ENCODE results near the gene RAB6A.
A peak's percentile ranks its signal among the peaks of the same experiment; 100 is the strongest.

RAB6A gene

GRCh38 chr11:73652046-73652730 lies 108.7 kb downstream of the RAB6A start:
- DNase-seq = no peak

GRCh38 chr11:73651661-73652045 lies 109.2 kb downstream of the RAB6A start:
- no peak for DNase-seq

GRCh38 chr11:73651252-73651651 lies 109.6 kb downstream of the RAB6A start:
- no peak for DNase-seq

GRCh38 chr11:73650400-73650799 lies 110.5 kb downstream of the RAB6A start:
- DNase-seq = no peak

GRCh38 chr11:73649206-73649605 lies 111.7 kb downstream of the RAB6A start:
- DNase-seq = no peak

GRCh38 chr11:73648571-73649046 lies 112.3 kb downstream of the RAB6A start:
- no peak for DNase-seq

- no peak for DNase-seq
These were observed 112.8 kb downstream of the RAB6A start for GRCh38 chr11:73648121-73648520.

- peak; percentile 94 for DNase-seq
These were observed 113.3 kb downstream of the RAB6A start for GRCh38 chr11:73647459-73648100.

GRCh38 chr11:73645972-73646631 lies 114.8 kb downstream of the RAB6A start, which contains the start of gene PLEKHB1:
TSS of gene PLEKHB1 (plus strand) at chr11:73646581. CDS start at chr11:73646609, 28 bp downstream.
- no peak for DNase-seq

- no peak for DNase-seq
These were observed 115.5 kb downstream of the RAB6A start for GRCh38 chr11:73645121-73645969.

GRCh38 chr11:73641668-73642067 lies 119.2 kb downstream of the RAB6A start:
- DNase-seq = no peak

- DNase-seq = no peak
These were observed 120.3 kb downstream of the RAB6A start for GRCh38 chr11:73640592-73640991.

GRCh38 chr11:73637012-73637411 lies 123.9 kb downstream of the RAB6A start:
- DNase-seq = no peak

GRCh38 chr11:73636249-73636648 lies 124.6 kb downstream of the RAB6A start:
- DNase-seq = no peak

GRCh38 chr11:73635721-73636120 lies 125.2 kb downstream of the RAB6A start:
- DNase-seq = no peak

GRCh38 chr11:73633999-73634398 lies 126.9 kb downstream of the RAB6A start:
- no peak for DNase-seq

- no peak for DNase-seq
These were observed 127.9 kb downstream of the RAB6A start for GRCh38 chr11:73632996-73633395.

GRCh38 chr11:73629907-73630306 lies 131.0 kb downstream of the RAB6A start:
- no peak for DNase-seq

- DNase-seq = peak; percentile 76
These were observed 135.1 kb downstream of the RAB6A start for GRCh38 chr11:73625696-73626318.
